PC-3 (cell line): ENCODE data around the gene SLC51B. TPM values are rescaled to one million over a fixed set of nuclear protein-coding genes. Genes with fewer than 3 reads are reported as not detected.
"Not testable (repeated sequence)": the region's sequence is repeated elsewhere in the genome, so short reads cannot be mapped to it uniquely, and the experiment has no call there.

ENCODE experiments used
- ATAC-seq: fragments of 200-7000 bp; cut with Tn5 transposase; 2 replicates; pipeline ENCODE4 v1.9.1; 2020; ENCODE audit warnings: mild to moderate bottlenecking, moderate library complexity
- BruUV-seq: library from RNA; stranded (reverse); fragments of 400-500 nt; replicated peaks from 2 replicates; lab custom pipeline; 2021; lab: Mats Ljungman, UMichigan
- CTCF ChIA-PET: fragments of 300-600 bp; sonication (Branson Sonifier 250); formaldehyde crosslinking; loops from one replicate; lab custom pipeline; 2022; ENCODE audit warnings: antibody characterized with exemption; lab: Charles Lee
- POLR2A ChIA-PET: fragments of 300-600 bp; sonication (Branson Sonifier 250); formaldehyde crosslinking; loops from one replicate; lab custom pipeline; 2022; ENCODE audit warnings: antibody characterized with exemption; ENCODE audit not compliant: unreplicated experiment; lab: Charles Lee
- DNase-seq: peaks from one replicate; pipeline ENCODE4 v3.0.0-alpha.2; 2015
- H2AFZ ChIP-seq: fragments of 300-600 bp; sonication (generic); 2 replicates; pipeline ENCODE4 v1.6.0; 2016; ENCODE audit warnings: antibody characterized with exemption, low read length
- H3F3A ChIP-seq: fragments of 300-600 bp; sonication (generic); one replicate; pipeline ENCODE4 v1.6.0; 2017; ENCODE audit warnings: antibody characterized with exemption, low read length, control low read depth, mild to moderate bottlenecking; ENCODE audit not compliant: unreplicated experiment
- H3K27ac ChIP-seq: fragments of 300-600 bp; sonication (generic); 2 replicates; pipeline ENCODE4 v1.5.1; 2016; ENCODE audit warnings: mild to moderate bottlenecking, low read length
- H3K27me3 ChIP-seq: fragments of 300-600 bp; sonication (generic); 2 replicates; pipeline ENCODE4 v1.6.1; 2016; ENCODE audit warnings: low read length, mixed read lengths
- H3K36me3 ChIP-seq: fragments of 300-600 bp; sonication (generic); 2 replicates; pipeline ENCODE4 v1.6.1; 2016; ENCODE audit warnings: low read depth, mixed run types, low read length, mixed read lengths
- H3K4me1 ChIP-seq: fragments of 300-600 bp; sonication (generic); 2 replicates; pipeline ENCODE4 v1.5.1; 2016; ENCODE audit warnings: low read length; ENCODE audit not compliant: insufficient read depth
- H3K4me2 ChIP-seq: fragments of 300-600 bp; sonication (generic); 2 replicates; pipeline ENCODE4 v1.6.0; 2016; ENCODE audit warnings: low read length
- H3K4me3 ChIP-seq: fragments of 300-600 bp; sonication (generic); 2 replicates; pipeline ENCODE4 v1.5.1; 2016; ENCODE audit warnings: mild to moderate bottlenecking, low read length, mixed read lengths
- H3K79me2 ChIP-seq: fragments of 300-600 bp; sonication (generic); 2 replicates; pipeline ENCODE4 v1.6.1; 2017; ENCODE audit warnings: low read length, mixed read lengths
- H3K9ac ChIP-seq: fragments of 300-600 bp; sonication (generic); 2 replicates; pipeline ENCODE4 v1.6.0; 2016; ENCODE audit warnings: mild to moderate bottlenecking, low read length
- H3K9me2 ChIP-seq: fragments of 300-600 bp; sonication (generic); replicated peaks from 2 replicates; pipeline ENCODE4 v1.6.1; 2016; ENCODE audit warnings: mixed run types, low read length, mixed read lengths
- H3K9me3 ChIP-seq: fragments of 300-600 bp; sonication (generic); 2 replicates; pipeline ENCODE4 v1.6.1; 2016; ENCODE audit warnings: low read length, mixed read lengths
- H4K20me1 ChIP-seq: fragments of 300-600 bp; sonication (generic); 2 replicates; pipeline ENCODE4 v1.6.1; 2016; ENCODE audit warnings: low read length, mixed read lengths
- EZH2 ChIP-seq: fragments of 300-600 bp; sonication (generic); IDR thresholded peaks from one replicate; pipeline ENCODE4 v1.6.1; 2017; ENCODE audit warnings: antibody characterized with exemption, mild to moderate bottlenecking, low read length; ENCODE audit not compliant: unreplicated experiment
- EZH2phosphoT487 ChIP-seq: fragments of 300-600 bp; sonication (generic); IDR thresholded peaks from 2 replicates; pipeline ENCODE4 v1.6.1; 2018; ENCODE audit warnings: mild to moderate bottlenecking, antibody characterized with exemption, low read length, borderline replicate concordance
- intact Hi-C: fragments of 100-400 bp; cut with micrococcal nuclease; formaldehyde crosslinking; loops from 2 replicates; pipeline ENCODE4 v1.9.0; 2023
- total RNA-seq: library from RNA; depleted of rRNA; stranded (reverse); fragments of >200 nt; gene quantifications from 2 replicates; pipeline ENCODE4 v1.2.3, GENCODE V29; 2014
- TF ChIP-seq, protein P1 (sequence below): fragments of 300-600 bp; sonication (generic); conservative IDR thresholded peaks from 2 replicates; pipeline ENCODE4 v1.5.1; 2017; ENCODE audit warnings: antibody characterized with exemption, low read depth, mild to moderate bottlenecking, low read length

The SLC51B gene
- total RNA-seq, 1 experiment from 2014 or later: not detected

DNA sequence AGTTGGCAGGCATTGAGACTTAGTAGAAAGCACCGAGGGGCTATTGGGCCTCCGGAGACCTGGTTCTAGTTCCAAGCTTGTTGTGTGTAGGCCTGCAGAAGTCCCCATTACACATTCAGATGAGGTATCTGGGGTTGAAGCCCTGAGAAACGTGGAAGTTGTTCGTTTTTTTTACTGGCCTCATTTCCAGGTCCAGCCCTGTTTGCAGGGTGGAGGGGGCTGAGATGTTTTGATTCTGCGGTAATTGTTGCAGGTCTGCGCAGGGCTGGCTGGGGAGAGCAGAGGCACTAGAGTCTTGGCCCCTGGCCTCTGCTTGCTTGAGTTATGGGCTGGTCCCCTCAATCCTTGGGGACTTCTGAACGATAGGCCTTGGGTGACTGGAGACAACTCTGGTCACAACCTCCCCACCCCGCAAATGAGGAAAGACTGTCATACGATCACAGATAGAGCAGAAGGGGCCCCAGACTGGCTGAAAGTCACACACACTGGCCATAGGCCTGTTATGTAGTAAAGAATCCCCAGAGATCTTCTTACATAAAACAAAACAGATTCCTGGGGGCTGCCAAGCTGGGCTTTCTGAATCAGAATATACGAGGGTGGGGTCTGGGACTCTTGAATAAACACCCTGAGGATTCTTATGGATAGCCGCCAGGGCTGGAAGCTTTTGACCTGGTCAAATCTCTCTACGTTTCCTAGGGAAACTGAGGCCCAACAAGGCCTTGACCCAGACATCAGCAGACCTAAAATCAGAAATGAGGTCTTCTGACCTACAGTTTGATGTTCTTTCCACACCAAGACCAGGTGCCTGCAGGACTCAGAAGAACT lies 47.0 kb downstream of the SLC51B start:
- Histone ChIP-seq H3K9ac (no peak overlapping the region), H3K9me3 (no peaks in the 10 kb centered on the region), H3K27ac (no peak overlapping the region), H3K9me2 (no peaks in the 10 kb centered on the region), H3K79me2 (no peaks in the 10 kb centered on the region), H3K4me3 (no peak overlapping the region), H3F3A (no peaks in the 10 kb centered on the region), H3K27me3 (no peaks in the 10 kb centered on the region), H3K4me2 (no peak overlapping the region), H2AFZ (no peak overlapping the region), H4K20me1 (no peaks in the 10 kb centered on the region), H3K36me3 (no peaks in the 10 kb centered on the region), H3K4me1 (no peaks in the 10 kb centered on the region)
- ATAC-seq (no peak), DNase-seq (no peak)
- no TSS peak for BruUV-seq
- intact Hi-C loops: no loop called here
- CTCF ChIA-PET: no interaction called here
- no peak for TF ChIP-seq EZH2
- TF ChIP-seq, protein P1, sequence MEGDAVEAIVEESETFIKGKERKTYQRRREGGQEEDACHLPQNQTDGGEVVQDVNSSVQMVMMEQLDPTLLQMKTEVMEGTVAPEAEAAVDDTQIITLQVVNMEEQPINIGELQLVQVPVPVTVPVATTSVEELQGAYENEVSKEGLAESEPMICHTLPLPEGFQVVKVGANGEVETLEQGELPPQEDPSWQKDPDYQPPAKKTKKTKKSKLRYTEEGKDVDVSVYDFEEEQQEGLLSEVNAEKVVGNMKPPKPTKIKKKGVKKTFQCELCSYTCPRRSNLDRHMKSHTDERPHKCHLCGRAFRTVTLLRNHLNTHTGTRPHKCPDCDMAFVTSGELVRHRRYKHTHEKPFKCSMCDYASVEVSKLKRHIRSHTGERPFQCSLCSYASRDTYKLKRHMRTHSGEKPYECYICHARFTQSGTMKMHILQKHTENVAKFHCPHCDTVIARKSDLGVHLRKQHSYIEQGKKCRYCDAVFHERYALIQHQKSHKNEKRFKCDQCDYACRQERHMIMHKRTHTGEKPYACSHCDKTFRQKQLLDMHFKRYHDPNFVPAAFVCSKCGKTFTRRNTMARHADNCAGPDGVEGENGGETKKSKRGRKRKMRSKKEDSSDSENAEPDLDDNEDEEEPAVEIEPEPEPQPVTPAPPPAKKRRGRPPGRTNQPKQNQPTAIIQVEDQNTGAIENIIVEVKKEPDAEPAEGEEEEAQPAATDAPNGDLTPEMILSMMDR: no peak
- no peak for TF ChIP-seq EZH2phosphoT487
- POLR2A ChIA-PET: no interaction called here

DNA sequence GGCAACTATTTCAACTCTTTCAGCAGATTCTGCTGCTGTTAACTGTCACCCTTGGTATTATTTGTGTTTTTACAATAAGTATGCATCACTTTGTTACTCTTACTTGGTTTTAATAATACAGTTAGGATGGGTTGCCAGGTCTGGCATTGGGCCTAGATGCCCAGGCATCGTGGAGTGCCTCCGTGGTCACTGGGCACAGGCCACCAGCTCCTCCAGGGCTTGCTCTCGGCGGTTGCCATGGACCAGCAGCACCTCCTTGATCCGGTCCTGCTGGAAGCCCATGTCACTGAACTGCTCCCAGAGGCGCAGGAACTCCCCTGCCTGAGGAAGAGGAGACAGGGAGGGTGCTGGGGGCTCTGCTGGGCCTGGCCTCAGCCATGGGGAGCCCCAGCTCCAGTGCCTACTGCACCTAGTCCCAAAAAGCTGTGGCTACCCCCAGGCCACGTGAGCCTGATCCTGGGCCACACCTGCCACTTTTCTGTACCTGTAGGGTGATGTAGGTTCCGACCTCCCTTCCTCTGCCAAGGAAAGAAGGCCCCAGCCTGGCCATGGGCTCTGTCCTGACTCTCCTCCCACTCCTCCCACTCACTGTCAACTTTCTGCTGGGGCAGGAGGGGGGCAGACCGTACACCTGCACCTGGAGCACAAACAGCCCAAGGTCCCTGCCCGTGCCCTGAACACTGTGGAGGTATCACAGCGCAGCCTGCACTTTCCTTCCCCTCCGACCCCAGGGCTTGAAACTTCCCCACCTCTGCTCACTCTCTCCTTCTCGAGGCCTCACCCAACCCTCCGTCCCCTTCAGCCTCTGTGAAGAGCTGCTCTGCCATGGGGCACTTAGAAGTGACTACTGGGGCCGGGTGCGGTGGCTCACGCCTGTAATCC lies 48.0 kb downstream of the SLC51B start:
- POLR2A ChIA-PET: no interaction called here
- no peak for DNase-seq

DNA sequence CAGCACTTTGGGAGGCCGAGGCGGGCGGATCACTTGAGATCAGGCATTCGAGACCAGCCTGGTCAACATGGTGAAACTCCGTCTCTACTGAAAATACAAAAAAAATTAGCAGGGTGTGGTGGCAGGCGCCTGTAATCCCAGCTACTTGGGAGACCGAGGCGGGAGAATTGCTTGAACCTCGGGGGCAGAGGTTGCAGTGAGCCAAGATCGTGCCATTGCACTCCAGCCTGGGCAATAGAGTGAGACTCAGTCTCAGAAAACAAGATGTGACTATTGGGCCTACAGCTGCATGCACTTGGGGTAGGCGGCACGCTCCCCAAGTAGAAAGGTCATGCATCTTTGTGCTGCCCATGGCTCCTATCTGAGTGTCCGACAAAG lies 48.6 kb downstream of the SLC51B start:
- H3F3A ChIP-seq, H3K4me2 ChIP-seq, H3K4me3 ChIP-seq, H3K36me3 ChIP-seq, intact Hi-C loops, H3K4me1 ChIP-seq, H4K20me1 ChIP-seq, BruUV-seq, H3K27me3 ChIP-seq, H3K79me2 ChIP-seq, CTCF ChIA-PET, ATAC-seq, H3K9me2 ChIP-seq, H3K9ac ChIP-seq, H3K9me3 ChIP-seq, POLR2A ChIA-PET, H3K27ac ChIP-seq, DNase-seq, H2AFZ ChIP-seq: not testable (repeated sequence)

More for the DNA sequence above, 48.0 kb downstream of the SLC51B start:
- Histone ChIP-seq H3K27ac (no peak overlapping the region), H3K27me3 (no peaks in the 10 kb centered on the region), H3K9me3 (no peaks in the 10 kb centered on the region), H3K4me3 (no peak overlapping the region), H3F3A (no peaks in the 10 kb centered on the region), H3K9ac (no peak overlapping the region), H4K20me1 (no peaks in the 10 kb centered on the region), H3K79me2 (no peaks in the 10 kb centered on the region), H3K4me2 (no peak overlapping the region), H3K4me1 (no peaks in the 10 kb centered on the region), H3K36me3 (no peaks in the 10 kb centered on the region), H3K9me2 (no peaks in the 10 kb centered on the region), H2AFZ (no peak overlapping the region)
- TF ChIP-seq EZH2 (no peak), EZH2phosphoT487 (no peak)
- TF ChIP-seq, protein P1: no peak
- intact Hi-C loops: no loop called here
- no peak for ATAC-seq
- no TSS peak for BruUV-seq
- CTCF ChIA-PET: no interaction called here
